NCI-H2107 (cell line): ENCODE measurements around the gene KCNMA1.

ENCODE experiments used
- DNase-seq: peaks from one replicate; lab custom pipeline; 2025; lab: John Stamatoyannopoulos, UW

KCNMA1 gene

GRCh38 chr10:77177589-77177988 lies 460.0 kb downstream of the KCNMA1 start:
- no peak for DNase-seq

DNA sequence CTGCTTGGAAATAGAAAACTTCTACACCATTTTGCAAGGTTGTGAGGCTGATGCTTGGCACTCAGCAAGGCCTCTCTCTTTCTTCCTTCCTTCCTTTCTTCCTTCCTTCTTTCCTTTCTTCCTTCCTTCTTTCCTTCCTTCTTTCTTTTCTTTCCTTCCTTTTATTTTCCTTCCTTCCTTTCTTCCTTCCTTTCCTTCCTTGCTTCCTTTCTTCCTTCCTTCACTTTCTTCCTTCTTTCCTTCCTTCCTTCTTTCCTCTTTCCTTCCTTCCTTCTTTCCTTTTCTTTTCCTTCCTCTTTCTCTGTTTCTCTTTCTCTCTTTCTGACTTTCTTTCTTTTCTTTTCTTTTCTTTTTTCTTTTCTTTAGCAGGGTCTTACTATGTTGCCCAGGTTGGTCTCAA lies 460.4 kb downstream of the KCNMA1 start:
- no peak for DNase-seq

- DNase-seq = no peak
Observed at GRCh38 chr10:77176232-77176631, 461.4 kb downstream of the KCNMA1 start.

GRCh38 chr10:77175631-77176222 lies 461.9 kb downstream of the KCNMA1 start:
- DNase-seq = no peak

GRCh38 chr10:77173615-77174461 lies 463.8 kb downstream of the KCNMA1 start:
- peak; percentile 45 for DNase-seq

GRCh38 chr10:77172086-77172485 lies 465.5 kb downstream of the KCNMA1 start:
- no peak for DNase-seq

DNA sequence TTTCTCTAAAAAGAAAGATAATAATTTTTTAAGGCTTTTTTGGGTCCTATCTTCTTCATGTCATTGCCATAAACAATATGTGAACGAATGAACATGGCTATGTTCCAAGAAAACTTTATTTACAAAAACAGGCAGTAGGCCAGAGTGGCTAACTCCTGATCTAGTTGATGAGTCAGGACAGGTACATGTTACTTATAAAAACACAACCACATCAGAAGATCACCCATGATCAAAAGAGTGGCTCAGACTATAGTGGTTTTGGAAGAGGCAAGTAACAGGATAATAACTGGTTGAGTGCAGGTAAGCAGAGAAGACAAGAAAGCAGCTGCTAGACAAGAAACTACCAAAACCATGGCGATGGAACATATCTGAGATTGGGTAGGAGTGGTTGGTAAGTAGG lies 468.7 kb downstream of the KCNMA1 start:
- DNase-seq = no peak

GRCh38 chr10:77168161-77168560 lies 469.4 kb downstream of the KCNMA1 start:
- no peak for DNase-seq

DNA sequence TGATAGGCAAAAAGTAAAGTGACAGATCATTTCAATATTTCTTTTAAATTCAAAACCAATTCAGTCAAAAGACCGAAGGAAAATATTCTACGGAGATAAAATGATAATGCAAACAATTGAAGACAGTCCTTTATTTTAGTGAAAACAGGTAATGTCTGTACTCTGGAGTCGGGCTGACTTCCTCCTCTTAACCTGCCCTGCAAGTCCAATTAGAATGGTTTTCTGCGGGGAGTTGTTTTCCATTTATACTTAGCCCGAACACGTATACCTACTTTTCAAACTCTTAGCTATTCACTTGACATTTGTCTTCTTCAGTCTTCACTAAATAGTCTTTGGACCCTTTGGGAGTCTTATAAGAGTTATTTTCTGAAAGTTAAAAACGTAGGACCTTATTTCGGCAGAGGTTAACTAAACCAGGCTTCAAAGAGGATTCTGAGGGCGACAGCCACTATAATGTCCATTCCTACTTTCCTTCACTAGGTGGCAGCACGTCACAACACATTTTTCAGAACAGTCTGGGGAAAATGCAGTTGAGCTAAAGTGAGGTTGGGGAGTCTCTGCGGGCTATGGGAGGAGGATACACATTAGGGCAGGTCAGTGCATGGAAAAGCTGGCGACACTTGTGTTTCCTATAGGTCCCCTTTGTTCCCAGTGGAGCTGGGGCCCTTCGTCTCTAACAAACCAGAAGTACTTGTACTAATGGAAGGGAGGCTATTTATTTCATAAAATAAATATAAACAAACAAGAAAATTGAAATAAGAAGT lies 472.0 kb downstream of the KCNMA1 start:
- peak; percentile 51 for DNase-seq

DNA sequence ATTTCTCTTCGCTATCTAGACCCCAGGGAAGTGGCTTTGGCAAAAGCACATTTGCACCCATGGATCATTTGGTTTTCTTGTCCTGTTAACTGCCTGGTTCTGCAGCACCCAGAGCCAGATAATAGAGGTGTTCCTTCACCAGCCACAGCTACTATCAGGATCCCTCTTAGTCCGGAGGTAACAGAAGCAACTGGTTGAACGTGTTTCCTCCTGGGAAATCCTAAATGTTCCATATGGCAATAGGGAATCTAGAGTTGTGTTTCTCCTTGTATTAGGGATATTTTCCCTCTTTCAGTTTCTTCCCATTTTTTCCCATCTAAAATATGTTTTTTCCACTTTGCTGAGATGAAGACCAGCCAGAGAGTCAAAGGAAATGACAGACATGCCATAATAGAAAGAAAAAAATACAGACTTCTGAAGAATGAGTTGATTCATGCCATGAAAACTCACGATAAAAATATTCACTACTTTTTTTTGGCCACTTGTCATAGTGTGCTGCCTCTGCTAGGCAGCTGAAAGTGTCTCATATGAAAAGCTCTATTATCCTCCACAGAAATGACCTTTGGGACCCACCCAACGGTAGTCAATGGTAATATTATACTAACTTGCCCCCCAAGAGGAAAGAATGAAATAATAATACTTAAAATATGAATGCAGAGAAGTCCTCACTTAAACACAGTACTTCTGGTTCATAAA lies 472.8 kb downstream of the KCNMA1 start:
- DNase-seq = no peak

DNA sequence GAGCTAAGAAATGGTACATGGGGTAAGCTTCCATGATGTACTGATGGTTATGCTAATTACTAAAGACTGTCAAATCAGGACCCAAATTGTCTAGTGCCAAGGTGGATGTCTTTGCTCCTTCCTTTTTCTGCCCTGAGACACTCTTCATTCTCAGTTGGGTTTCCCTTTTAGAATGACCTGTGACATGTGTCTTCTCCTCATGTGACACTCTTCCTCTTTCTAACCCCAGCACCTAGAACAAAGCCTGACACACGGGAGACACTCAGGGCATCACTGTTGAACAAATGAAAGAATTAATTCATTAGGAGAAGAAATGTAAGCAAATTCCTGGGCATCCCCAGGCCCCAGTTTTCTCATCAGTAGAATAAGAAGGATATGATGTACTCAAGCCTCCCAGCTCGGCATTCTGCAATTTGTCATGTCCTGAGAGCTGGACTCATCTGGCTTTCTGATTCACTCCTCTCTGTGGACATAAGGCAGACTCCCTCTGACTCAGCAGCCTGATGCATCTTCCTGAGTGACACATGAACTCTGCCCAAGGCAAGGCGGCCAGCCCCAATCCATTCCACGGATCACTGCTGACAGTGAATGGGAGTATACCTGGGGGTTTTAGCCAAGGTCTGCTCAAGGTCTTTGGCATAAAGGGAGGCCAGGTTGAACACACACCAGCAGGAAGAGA lies 473.8 kb downstream of the KCNMA1 start:
- DNase-seq = no peak

- DNase-seq = no peak
Observed at GRCh38 chr10:77162697-77163096, 474.9 kb downstream of the KCNMA1 start.

GRCh38 chr10:77160679-77161078 lies 476.9 kb downstream of the KCNMA1 start:
- peak; percentile 10 for DNase-seq

- no peak for DNase-seq
Observed at GRCh38 chr10:77159538-77160110, 478.0 kb downstream of the KCNMA1 start.

- DNase-seq = no peak
Observed at GRCh38 chr10:77158666-77159065, 478.9 kb downstream of the KCNMA1 start.

DNA sequence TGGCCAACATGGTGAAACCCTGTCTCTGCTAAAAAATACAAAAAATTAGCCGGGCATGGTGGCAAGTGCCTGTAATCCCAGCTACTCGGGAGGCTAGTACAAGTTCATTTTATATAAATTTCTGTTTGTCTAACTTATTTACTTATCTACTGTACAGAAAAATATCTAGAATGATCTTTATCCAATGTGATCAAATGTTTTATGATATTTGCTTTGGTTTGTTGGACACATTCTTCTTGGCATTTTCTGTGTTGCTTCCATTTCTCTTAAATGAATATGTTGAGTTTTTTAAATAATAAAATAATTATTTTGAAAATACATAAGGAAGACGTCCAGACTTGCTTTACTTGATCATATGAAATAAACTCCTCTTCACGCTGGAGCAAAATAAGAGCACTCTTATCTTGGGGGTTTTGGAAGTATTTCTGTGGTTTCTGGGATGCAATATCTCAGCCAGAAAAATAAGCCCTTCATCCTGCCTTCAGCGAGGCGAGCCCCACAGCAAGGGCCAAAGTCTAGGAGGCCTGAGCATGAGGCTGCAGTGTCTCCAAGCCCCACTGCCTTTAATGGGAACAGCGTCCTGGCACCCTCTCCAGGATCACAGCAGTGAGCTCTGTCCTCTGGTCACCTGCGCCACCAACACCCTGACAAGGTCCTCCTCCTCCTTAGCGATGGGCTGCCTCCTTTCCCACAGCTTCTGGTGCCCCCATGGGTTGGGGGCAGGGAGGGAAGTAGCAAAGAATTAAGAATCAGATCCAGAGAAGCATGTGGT lies 480.2 kb downstream of the KCNMA1 start:
- no peak for DNase-seq

- no peak for DNase-seq
Observed at GRCh38 chr10:77156406-77156879, 481.2 kb downstream of the KCNMA1 start.

DNA sequence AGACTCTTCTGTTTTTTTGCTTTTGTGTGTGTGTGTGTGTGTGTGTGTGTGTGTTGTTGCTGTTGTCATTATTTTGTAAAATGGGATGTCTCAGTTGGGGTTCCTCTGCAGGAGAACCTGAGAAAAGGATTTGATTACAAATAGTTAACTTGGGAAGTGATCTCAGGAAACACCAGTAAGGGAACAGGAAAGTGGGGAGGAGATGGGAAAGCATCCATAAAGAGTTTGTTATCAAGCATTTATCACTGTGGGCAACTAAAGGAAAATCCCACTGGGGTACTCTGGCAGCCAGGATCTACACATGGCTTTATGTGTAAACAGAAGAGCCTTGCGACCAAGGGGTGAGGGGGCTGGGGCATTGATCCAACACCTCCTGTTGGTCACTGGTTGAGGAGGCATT lies 485.4 kb downstream of the KCNMA1 start:
- DNase-seq = no peak

- DNase-seq = no peak
Observed at GRCh38 chr10:77151408-77151807, 486.2 kb downstream of the KCNMA1 start.

DNA sequence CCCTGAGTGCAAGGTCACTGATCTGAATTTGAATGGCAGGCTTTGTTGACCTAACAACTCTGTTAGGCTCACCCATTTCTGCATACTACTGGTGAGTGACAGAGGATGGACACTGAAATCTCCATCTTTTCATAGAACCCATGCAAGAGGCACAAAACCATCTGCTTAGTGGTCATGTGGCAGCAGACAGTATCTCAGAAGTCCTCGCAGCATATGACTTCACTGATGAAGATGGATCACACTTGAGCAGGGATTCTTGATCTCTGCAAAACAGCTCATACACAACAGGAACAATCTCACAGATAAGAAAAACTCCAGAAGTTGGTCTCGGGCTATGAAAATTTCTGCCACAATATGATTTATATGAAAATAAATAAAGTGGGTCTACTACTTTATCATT lies 487.9 kb downstream of the KCNMA1 start:
- no peak for DNase-seq
